ENCODE results near the gene ZNF561.

DNA sequence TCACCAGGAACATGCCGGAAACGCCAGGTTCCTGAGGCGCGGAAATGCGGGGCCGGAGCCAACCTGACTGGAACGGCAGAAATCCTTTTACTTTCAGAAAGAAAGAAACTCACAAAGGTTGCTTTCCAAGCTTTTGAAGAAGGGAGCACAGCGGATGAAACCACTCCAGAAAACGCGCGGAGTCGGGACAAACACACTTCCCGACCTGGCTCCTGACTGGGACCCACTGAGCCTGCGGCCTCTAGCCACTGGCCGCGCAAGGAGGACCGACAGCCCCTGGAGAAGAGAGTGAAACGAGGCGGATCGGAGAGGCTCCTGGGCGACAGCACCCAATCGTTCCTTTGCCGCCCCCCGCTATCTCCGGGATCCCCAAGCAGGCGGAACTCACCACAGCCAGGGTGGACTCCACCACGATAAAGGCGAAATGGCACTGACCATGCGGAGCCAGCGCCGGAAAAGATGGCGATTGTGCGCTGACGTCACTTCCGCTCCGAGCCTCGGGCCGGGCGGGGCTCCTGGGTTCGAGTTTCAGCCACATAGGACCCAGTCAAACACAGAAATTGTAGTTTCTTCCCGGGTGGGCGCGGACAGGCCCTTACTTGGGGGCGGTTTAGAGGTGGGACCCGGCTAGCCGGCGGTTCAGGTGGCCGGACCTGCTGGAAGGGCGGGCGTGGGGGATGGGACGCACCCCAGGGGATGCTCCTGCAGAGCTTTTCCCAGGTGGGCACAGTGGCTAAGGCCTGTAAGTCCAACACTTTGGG, 36.8 kb downstream of the ZNF561 start, which contains the start of gene ZNF121:
- TF ChIP-seq CTCF (IDR thresholded peaks at IDR 0.05; ENCODE audit: low read length) (no peak), EZH2 (IDR thresholded peaks at IDR 0.05; ENCODE audit: borderline replicate concordance, low read length) (no peak)

All from OCI-LY1 (cell line).